ENCODE results near the gene CPNE1. TPM values are rescaled to one million over a fixed set of nuclear protein-coding genes. Genes with fewer than 3 reads are reported as not detected.

CPNE1 gene
- total RNA-seq, 4 donors from 2014 or later: 80.6 to 166 (median 131) TPM

- Histone ChIP-seq H3K4me1 (no peaks in the 10 kb centered on the region), H3K36me3 (peaks cover 0 to 7% of the 10 kb centered on the region in 2 donors), H3K27ac (no peak overlapping the region), H3K4me3 (replicated peaks in 1 of 3) (no peak overlapping the region), H3K27me3 (no peaks in the 10 kb centered on the region), H3K9me3 (no peaks in the 10 kb centered on the region)
- WGBS, 2 donors: 82 to 90% methylated on average over 4 of the region's 4 CpGs
- no peak for TF ChIP-seq POLR2A (IDR thresholded peaks at IDR 0.05)
- no peak for TF ChIP-seq CTCF (IDR thresholded peaks at IDR 0.05)
- intact Hi-C loops (cut with DNase I): no loop called here
- no peak for DNase-seq
These were observed 15.9 kb upstream of the CPNE1 start for GRCh38 chr20:35680452-35681183.

GRCh38 chr20:35674921-35675320, 10.2 kb upstream of the CPNE1 start:
- Histone ChIP-seq H3K4me1 (no peaks in the 10 kb centered on the region), H3K27ac (no peak overlapping the region), H3K9me3 (no peaks in the 10 kb centered on the region), H3K4me3 (replicated peaks in 1 of 3) (no peak overlapping the region), H3K36me3 (peaks cover 23 to 24% of the 10 kb centered on the region in 2 donors), H3K27me3 (no peaks in the 10 kb centered on the region)
- TF ChIP-seq CTCF (IDR thresholded peaks at IDR 0.05) (no peak), POLR2A (IDR thresholded peaks at IDR 0.05) (no peak)
- intact Hi-C loops (cut with DNase I): no loop called here
- 97 to 98% methylated on average over 8 of the region's 8 CpGs for WGBS, 2 donors
- no peak for DNase-seq

DNA sequence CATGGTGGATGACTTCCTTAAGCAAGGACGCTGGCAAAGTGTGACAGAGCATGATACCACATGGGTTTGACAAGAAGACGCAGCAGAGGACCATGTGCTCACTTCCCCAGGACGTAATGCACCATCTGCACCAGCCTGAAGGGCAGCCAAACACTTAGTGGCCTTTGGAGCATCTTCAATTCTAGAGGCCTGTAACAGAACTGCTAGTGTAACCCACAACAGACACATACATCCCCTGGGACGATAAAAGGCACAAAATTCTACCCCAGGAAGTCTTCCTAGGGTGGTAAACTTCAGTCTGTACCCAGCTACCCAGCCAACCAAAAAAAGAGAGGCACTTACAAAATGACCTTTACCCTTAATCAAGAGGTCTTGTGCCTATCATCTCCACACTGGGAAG, 9.2 kb upstream of the CPNE1 start:
- no peak for DNase-seq
- Histone ChIP-seq H3K27me3 (no peaks in the 10 kb centered on the region), H3K27ac (no peak overlapping the region), H3K4me3 (replicated peaks in 1 of 3) (no peak overlapping the region), H3K9me3 (no peaks in the 10 kb centered on the region), H3K36me3 (peaks cover 31 to 33% of the 10 kb centered on the region in 2 donors), H3K4me1 (no peaks in the 10 kb centered on the region)
- TF ChIP-seq POLR2A (IDR thresholded peaks at IDR 0.05): no peak
- TF ChIP-seq CTCF (IDR thresholded peaks at IDR 0.05): no peak
- intact Hi-C loops (cut with DNase I): no loop called here
- 92 to 94% methylated on average over 4 of the region's 4 CpGs for WGBS, 2 donors

GRCh38 chr20:35669681-35670080, 5.0 kb upstream of the CPNE1 start:
- Histone ChIP-seq H3K9me3 (no peaks in the 10 kb centered on the region), H3K27me3 (no peaks in the 10 kb centered on the region), H3K4me3 (replicated peaks in 1 of 3) (no peak overlapping the region), H3K4me1 (no peaks in the 10 kb centered on the region), H3K27ac (no peak overlapping the region), H3K36me3 (peaks cover 29% of the 10 kb centered on the region in 2 donors)
- no peak for DNase-seq
- intact Hi-C loops (cut with DNase I): no loop called here
- 100% methylated on average over 1 of the region's 1 CpG for WGBS, 2 donors
- no peak for TF ChIP-seq CTCF (IDR thresholded peaks at IDR 0.05)

- WGBS, 2 donors: 93% methylated on average over 5 of the region's 5 CpGs
- Histone ChIP-seq H3K4me3 (replicated peaks in 1 of 3) (no peak overlapping the region), H3K27me3 (no peaks in the 10 kb centered on the region), H3K4me1 (no peaks in the 10 kb centered on the region), H3K36me3 (peaks cover 25 to 28% of the 10 kb centered on the region in 2 donors), H3K9me3 (no peaks in the 10 kb centered on the region), H3K27ac (no peak overlapping the region)
- intact Hi-C loops (cut with DNase I): no loop called here
- no peak for DNase-seq
- no peak for TF ChIP-seq CTCF (IDR thresholded peaks at IDR 0.05)
- TF ChIP-seq POLR2A (IDR thresholded peaks at IDR 0.05): no peak
These were observed 4.5 kb upstream of the CPNE1 start for GRCh38 chr20:35669221-35669620.
